GM19452 (cell line): ENCODE results near the gene NKD1.
"Not testable (repeated sequence)": the region's sequence is repeated elsewhere in the genome, so short reads cannot be mapped to it uniquely, and the experiment has no call there.

Source experiments
- ATAC-seq: cut with Tn5 transposase; IDR thresholded peaks from one replicate; pipeline ENCODE4 v1.9.1; 2021; ENCODE audit not compliant: unreplicated experiment

NKD1 gene, protein sequence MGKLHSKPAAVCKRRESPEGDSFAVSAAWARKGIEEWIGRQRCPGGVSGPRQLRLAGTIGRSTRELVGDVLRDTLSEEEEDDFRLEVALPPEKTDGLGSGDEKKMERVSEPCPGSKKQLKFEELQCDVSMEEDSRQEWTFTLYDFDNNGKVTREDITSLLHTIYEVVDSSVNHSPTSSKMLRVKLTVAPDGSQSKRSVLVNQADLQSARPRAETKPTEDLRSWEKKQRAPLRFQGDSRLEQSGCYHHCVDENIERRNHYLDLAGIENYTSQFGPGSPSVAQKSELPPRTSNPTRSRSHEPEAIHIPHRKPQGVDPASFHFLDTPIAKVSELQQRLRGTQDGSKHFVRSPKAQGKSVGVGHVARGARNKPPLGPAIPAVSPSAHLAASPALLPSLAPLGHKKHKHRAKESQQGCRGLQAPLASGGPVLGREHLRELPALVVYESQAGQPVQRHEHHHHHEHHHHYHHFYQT

DNA sequence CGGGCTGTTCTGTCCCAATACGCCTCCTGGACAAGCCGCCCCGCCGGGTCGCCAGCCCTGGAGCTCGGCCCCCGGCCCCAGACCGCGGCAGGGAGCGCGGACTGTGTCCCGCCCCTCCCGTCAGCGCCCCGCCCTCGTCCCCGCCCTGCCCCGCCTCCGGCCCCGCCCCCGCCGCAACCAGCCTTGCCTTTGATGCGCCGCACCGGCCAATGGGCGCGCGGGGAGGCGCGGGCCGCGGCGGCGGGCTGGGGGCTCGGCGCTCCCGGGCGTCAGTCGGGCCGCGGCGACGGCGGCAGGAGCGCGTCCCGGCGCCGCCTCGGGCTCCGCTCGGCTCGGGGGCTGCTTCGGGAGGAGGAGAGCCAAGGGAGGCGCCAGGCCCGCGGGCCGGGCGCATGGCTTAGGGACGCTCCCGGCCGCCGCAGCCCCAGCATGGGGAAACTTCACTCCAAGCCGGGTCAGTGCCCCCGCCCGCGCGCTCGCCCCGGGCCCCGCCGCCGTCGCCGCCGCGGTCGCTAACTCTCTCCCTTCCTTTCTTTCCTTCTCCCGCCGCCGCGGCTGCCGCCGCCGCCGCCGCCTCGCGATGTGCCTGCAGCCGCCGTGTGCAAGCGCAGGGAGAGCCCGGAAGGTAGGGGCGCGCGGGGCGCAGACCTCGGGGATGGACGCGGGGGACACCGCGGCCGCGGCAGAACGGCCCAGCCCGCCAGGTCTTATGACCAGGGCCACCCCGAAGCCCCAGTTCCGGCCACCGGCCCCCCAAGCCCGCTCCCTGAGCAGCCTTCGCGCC is at the start of gene NKD1:
Gene NKD1, plus strand, starts transcription at position 272 of the 784 bp plus-strand sequence. Its CDS starts 158 bp downstream, at position 430.
- ATAC-seq, result peak; percentile 88

DNA sequence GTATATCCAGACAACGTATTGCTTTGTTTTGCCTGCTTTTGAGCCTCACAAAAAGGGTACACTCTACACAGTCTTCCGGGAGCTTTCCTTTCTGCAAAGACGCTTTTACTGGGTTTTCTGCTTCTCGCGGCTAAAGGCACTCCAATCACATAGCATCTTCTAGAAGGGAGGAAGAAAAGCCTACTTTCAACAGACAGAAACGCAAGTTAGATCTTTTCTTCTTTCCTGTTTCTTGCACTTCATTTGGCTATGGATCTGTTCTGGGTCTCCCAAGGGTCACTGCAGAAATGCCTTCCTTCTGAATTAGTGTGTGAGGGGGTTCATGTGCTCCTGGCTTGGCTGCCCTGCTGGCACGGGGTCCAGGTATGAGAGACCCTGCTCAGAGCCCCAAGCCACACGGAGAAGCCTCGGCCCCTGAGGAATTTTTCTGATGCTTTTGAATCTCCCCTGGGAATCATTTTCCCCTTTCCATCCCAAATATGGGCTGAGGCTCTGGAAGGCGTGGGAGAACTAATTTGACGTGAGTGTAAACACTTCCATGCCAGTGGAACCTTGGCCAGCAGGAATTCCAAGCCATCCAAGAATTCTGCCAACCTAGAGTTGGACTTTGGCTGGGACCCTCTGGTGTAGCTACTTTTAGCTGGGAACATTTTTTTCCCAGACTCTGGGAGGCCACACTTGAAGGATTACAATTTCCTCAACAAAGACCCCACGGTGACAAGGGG is 49.6 kb upstream of the NKD1 start:
- ATAC-seq, result no peak

- ATAC-seq, result no peak
Measured at GRCh38 chr16:50499254-50499653, 48.9 kb upstream of the NKD1 start.

DNA sequence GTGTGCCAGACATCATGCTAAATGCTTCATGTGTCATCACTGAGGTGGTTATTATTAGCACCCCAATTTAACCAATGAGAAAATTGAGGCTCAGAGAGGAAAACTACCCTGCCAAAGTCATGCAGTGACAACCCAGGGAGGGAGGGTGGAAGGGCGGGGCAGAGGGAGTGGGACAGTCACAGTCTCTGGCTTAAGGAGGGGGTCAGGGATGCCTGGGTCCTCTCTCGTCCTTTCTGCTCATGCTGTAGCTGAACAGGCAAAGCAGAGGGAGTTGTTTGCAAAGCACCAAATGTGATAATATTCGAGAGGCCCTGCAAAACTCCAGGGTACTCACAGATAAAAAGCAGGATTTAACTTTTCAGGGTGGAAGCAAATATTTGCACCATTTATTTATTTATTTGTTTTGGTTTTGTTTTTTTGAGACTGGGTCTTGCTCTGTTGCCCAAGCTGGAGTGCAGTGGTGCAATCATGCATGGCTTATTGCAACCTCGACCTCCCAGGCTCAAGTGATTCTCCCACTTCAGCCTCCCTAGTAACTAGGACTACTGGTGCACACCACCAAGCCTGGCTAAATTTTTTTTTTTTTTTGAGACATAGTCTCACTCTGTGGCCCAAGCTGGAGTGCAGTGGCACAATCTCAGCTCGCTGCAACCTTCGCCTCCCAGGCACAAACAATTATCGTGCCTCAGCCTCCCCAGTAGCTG is 47.9 kb upstream of the NKD1 start:
- no peak for ATAC-seq

DNA sequence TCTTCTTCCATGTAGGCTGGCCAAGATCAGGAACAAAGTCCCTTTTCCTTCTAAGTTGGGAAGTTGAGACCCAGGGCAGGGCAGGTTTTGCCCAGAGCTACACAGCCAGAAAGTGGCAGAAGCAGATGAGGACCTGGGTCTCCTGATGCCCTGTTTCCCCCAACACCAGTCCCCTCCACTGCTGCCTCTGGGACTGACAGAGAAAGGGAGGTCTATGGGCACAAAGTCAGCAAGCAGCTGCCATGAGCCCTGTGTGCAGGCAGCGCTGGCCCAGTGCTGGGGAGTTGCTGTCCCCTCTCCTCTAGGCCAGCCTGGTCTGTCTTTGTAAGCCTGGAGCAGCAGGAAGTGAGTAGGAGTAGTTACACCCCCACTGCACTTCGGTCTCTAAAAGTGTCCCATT is 46.9 kb upstream of the NKD1 start:
- ATAC-seq, result no peak

DNA sequence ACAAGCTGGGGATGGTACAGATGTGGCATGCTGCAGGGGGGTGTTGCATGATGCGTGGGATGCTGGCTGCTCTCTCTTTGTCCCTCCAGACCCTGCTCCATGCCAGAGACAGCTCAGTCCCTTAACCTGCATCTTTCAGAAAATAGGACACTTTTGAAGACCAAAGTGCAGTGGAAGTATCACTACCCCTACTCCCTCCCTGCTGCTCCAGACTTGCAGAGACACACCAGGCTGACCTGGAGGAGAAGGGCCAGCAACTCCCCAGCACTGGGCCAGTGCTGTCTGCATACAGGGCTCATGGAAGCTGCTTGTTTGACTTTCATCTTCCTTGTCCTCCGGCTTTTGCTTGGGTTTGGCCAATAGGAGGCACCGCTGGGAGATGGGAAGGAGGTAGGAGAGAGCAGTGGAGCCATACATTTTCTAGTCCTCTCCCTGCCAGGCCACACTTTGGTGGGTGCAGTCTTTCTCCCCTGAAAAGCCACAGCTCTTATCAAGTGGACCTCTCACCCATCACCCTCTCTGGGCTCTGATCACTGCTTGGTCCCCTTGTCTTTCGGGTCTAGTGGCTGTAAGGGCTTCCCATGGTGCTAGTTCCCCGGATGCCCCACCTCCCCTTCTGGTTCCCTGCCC is 46.1 kb upstream of the NKD1 start:
- ATAC-seq, result no peak

GRCh38 chr16:50502616-50503011 is 45.6 kb upstream of the NKD1 start:
- ATAC-seq, result no peak

DNA sequence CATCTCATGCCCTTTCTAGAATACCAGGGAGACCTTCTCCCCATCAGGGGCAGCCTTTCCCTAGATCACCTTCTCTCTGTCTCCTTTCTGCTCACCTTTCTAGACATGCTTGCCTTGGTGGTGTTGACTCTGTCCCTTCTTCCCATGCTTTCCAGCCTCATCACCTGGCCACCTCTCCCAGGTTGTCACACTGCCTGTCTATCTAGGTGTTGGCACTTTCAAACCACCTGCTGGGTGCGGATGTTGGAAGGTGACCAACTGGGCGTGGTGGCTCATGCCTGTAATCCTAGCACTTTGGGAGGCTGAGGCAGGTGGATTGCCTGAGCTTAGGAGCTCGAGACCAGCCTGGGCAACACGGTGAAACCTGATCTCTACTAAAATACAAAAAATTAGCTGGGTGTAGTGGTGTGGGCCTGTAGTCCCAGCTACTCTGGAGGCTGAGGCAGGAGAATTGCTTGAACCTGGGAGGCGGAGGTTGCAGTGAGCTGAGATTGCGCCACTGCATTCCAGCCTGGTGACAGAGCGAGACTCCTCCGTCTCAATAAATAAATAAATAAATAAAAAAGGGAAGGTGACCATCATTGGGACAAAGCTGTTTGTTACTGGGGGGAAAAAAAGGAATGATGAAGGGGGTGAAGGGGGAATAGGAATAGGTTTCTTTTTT is 44.2 kb upstream of the NKD1 start:
- not testable (repeated sequence) for ATAC-seq

DNA sequence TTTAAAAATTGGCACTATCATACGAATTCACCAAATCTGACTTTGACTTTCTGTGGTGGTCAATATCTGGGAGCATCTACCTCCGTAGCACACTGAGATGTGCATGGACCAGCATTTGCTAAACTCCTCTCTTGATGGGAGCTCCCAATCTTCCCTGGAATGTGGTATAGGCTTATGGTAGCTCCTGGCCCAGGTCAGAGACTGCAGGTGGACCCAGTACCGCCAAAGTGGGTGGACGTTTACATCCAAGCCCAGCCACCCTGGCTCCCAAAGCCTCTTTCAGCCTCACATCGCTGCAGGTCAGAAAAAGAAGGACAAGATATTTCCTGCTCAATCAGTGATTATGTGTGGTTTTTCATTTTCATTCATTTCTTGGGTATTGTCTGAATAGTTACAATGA is 43.1 kb upstream of the NKD1 start:
- no peak for ATAC-seq

- no peak for ATAC-seq
Measured at GRCh38 chr16:50505714-50506542, 42.3 kb upstream of the NKD1 start.

- no peak for ATAC-seq
Measured at GRCh38 chr16:50506543-50506937, 41.7 kb upstream of the NKD1 start.

DNA sequence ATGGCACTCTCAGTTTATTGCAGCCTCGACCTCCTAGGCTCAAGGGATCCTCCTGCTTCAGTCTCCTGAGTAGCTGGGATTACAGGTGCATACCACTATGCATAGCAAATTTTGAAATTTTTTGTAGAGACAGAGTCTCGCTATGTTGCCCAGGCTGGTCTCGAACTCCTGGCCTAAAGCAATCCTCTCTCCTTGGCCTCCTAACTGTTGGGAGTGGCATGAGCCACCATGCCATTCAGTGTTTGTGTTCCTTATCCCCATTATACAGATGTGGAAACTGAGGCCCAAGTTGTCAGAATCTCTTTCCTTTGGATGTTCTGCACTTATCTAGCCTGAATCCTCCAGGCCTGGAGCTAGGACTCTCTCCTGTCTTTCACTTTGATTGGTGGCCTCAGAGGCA is 40.8 kb upstream of the NKD1 start:
- no peak for ATAC-seq

DNA sequence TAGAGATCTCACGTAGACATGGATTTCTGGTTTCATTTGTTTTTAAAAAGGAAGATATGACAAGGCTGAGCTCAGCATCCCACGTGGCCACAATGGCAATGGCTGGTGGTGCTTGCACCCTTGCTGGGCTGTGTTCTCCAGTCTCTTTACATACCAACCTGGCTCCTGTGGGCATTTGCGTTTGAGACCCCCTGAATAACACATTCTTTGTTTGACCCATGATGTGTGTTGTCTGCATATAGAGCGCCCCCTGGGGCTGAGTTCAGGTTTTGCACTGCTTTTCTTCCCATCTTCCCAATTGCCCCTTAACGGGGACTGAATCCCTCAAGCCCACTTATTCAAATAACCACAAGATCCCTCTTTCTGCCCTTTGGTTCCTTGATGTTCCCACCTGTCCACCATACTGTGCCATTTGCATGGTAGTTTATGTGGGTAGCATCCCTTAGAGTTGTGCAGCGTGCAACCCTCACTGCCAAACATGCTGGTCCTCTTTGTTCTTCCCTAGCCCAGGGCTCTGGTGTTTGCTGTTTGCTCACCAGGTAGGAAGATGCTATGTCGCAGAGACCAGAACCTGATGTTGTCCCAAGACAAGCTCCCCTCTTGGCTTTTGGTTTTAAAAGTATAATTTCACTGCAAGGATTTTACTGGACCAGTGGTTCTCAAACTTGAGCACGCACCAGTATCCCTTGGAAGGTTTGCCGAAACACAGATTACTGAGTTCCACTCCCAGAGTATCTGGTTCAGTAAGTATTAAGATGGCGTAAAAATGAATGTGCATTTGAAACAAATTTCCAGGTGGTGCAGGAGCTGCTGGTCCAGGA is 38.5 kb upstream of the NKD1 start:
- no peak for ATAC-seq

- no peak for ATAC-seq
Measured at GRCh38 chr16:50515218-50515617, 33.0 kb upstream of the NKD1 start.

DNA sequence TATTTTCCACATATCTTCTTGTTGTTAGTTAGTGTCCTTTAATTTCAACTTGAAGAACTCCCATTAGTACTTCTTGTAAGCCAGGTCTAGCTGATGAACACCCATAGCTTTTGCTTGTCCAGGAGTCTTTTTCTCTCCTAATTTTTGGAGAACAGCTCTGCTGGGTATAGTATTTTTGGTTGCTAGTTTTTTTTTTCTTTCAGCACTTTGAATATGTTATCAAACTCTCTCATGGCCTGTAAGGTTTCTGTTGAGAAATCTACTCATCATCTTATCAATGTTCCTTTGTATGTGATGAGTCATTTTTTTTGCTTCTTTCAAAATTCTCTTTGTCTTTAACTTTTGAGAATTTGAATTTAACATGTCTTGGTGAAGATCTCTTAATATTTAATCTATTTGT is 31.8 kb upstream of the NKD1 start:
- no peak for ATAC-seq

DNA sequence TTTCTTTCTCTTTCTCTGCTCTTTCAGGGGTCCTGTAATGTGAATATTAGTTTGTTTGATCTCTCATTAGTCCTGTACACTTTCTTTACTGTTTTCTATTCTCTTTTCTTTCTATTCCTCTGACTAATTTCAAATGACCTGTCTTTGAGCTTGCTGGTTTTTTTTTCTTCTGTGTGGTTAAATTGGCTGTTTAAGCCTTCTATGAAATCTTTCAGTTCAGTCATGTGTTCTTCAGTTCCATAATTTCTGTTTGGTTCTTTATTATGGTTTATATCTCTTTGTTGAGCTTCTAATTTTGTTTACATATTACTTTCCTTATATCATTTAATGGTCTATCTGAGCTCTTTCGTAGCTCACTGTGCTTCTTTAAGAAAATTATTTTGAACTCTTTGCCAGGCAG is 31.3 kb upstream of the NKD1 start:
- ATAC-seq, result no peak

DNA sequence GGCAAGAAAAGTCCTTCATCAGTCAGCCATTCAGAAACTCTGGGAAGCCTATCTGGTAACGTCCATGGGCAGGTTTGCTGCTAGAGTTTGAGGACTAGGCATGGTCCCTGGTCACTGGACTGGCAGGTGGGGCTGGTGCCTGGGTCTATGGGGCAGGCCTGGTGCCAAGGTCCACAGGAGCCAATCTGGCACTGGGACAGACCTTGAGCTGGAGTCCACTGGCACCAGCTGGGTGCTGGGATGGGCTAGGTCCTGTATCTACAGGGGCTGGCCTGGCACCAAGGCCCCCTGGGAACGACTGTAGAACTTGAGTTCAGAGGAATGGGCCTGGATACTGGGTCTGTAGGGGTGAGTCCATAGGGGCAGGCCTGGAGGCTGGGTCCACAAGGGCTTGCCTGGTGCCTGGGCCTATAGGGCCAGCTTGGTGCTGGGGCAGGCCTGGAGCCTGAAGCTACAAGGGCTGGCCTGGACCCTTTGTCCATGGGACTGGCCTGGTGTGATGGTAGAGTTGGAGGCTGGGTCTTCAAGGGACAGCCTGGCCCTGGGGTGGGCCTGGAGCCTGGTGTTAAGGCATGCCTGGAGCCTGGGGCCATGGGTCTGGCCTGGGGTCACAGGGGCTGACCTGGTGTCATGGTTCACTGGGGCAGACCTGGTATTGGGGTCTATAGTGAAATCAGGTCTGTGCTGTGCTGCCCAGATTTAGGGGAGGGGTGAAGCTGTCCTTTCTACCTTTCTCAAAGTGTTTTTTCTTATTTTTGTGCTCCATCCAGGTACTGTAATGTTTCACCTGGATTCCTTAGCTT is 30.5 kb upstream of the NKD1 start:
- no peak for ATAC-seq
